Keratinocyte (primary cell): ENCODE data around the gene WEE2.

Experiments used
- EZH2 ChIP-seq: IDR thresholded peaks from one replicate; pipeline ENCODE4 v1.6.1; 2012; ENCODE audit warnings: inconsistent platforms, mild to moderate bottlenecking, low read length, moderate library complexity
- TF ChIP-seq, protein P1 (sequence below), 3 experiments: IDR thresholded peaks in 1 of 3; conservative IDR thresholded peaks in 1 of 3; optimal IDR thresholded peaks in 1 of 3; 2 replicates in 2 of 3; 3 replicates in 1 of 3; pipeline versions ENCODE3 to v1.5.1; 2011; ENCODE audit warnings: low read length in 3 of 3, mild to moderate bottlenecking in 3 of 3, moderate library complexity in 2 of 3, control low read depth in 1 of 3, inconsistent platforms in 1 of 3; ENCODE audit not compliant: insufficient read depth in 2 of 3; ENCODE audit errors: extremely low read depth in 1 of 3

GRCh38 chr7:141660259-141660658, 47.9 kb upstream of the WEE2 start:
- TF ChIP-seq, protein P1, sequence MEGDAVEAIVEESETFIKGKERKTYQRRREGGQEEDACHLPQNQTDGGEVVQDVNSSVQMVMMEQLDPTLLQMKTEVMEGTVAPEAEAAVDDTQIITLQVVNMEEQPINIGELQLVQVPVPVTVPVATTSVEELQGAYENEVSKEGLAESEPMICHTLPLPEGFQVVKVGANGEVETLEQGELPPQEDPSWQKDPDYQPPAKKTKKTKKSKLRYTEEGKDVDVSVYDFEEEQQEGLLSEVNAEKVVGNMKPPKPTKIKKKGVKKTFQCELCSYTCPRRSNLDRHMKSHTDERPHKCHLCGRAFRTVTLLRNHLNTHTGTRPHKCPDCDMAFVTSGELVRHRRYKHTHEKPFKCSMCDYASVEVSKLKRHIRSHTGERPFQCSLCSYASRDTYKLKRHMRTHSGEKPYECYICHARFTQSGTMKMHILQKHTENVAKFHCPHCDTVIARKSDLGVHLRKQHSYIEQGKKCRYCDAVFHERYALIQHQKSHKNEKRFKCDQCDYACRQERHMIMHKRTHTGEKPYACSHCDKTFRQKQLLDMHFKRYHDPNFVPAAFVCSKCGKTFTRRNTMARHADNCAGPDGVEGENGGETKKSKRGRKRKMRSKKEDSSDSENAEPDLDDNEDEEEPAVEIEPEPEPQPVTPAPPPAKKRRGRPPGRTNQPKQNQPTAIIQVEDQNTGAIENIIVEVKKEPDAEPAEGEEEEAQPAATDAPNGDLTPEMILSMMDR (optimal IDR thresholded peaks at IDR 0.05 in 1 of 3, IDR thresholded peaks at IDR 0.05 in 1 of 3, conservative IDR thresholded peaks at IDR 0.05 in 1 of 3; ENCODE audit: extremely low read depth in 1 of 3, insufficient read depth in 2 of 3, low read length in 3 of 3), result no peak
- TF ChIP-seq EZH2, result no peak
